GM23248 (cell line): ENCODE data around the gene BMPR1B.

Experiments
- EZH2 ChIP-seq: fragments of 200-600 bp; sonication (generic); IDR thresholded peaks from 2 replicates; pipeline ENCODE4 v1.6.1; 2018; ENCODE audit warnings: antibody characterized with exemption, mild to moderate bottlenecking; ENCODE audit not compliant: insufficient read depth, poor library complexity, severe bottlenecking
- EZH2phosphoT487 ChIP-seq: fragments of 200-600 bp; sonication (generic); IDR thresholded peaks from 2 replicates; pipeline ENCODE4 v1.6.1; 2018; ENCODE audit warnings: antibody characterized with exemption, moderate library complexity, mild to moderate bottlenecking, low read depth; ENCODE audit not compliant: insufficient read depth

DNA sequence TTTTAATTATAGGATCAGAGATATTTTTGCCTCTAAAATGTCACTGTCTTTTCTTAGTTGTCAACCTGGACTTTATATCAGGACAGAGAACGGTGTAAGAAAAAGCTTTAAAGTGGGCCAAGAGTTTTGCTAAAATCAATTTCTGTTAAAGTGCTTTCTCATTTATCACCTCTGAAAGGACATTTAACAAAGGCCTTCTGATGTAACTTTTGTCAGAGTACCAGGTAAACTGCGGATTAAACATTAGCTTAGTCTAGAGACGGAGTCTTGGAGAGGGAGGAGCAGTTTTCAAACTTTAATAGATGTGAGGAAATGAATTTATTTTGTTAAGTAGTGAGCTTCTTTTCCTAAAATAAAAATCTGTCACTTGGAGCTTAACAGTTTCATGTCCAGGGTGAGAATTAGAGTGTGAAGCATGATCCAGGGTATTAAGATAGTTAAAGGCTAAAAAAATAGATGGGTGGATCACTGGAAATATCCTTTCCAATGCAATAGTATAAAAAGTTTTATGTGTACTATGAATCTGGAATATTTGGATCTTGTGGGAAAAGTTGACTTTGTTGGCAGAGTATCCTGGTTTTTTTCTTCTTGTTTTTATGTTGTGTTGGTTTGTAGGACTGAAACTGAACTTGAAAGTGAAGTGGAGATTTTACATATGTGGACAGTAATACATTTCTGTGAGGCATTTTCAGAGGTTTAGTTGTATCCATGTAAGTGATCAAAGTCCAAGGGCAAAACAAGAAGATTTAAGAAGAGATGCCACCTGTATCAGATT, 33.6 kb upstream of the BMPR1B start:
- no peak for TF ChIP-seq EZH2
- no peak for TF ChIP-seq EZH2phosphoT487
